Measurements from ENCODE around the gene WDR64.

DNA sequence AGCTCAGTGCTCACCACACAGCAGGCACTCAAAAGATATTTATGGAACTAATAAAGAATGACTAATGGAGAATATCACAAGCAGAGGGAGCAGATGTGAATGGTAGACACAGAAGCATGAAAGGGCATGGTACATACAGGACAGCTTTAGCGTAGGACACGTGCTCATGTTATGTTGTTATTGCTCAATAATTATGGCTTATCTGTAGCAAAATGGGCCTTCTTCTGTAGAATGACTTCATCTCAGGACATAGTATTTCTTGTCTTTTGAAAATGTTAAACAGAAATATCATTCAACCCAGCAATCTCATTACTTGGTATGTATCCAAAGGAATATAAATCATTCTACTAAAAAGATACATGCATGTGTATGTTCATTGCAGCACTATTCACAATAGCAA is 137.0 kb downstream of the WDR64 start:
- TF ChIP-seq, protein P1, sequence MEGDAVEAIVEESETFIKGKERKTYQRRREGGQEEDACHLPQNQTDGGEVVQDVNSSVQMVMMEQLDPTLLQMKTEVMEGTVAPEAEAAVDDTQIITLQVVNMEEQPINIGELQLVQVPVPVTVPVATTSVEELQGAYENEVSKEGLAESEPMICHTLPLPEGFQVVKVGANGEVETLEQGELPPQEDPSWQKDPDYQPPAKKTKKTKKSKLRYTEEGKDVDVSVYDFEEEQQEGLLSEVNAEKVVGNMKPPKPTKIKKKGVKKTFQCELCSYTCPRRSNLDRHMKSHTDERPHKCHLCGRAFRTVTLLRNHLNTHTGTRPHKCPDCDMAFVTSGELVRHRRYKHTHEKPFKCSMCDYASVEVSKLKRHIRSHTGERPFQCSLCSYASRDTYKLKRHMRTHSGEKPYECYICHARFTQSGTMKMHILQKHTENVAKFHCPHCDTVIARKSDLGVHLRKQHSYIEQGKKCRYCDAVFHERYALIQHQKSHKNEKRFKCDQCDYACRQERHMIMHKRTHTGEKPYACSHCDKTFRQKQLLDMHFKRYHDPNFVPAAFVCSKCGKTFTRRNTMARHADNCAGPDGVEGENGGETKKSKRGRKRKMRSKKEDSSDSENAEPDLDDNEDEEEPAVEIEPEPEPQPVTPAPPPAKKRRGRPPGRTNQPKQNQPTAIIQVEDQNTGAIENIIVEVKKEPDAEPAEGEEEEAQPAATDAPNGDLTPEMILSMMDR (IDR thresholded peaks at IDR 0.05; ENCODE audit: borderline replicate concordance, extremely low read depth, low read length, poor library complexity, severe bottlenecking) = no peak
- TF ChIP-seq EZH2 (IDR thresholded peaks at IDR 0.05; ENCODE audit: borderline replicate concordance, low read depth, low read length, severe bottlenecking) = no peak
